HG02610 (cell line): ENCODE results near the gene NNT.
"Not testable (repeated sequence)": the region's sequence is repeated elsewhere in the genome, so short reads cannot be mapped to it uniquely, and the experiment has no call there.

Source experiments
- ATAC-seq: cut with Tn5 transposase; IDR thresholded peaks from one replicate; pipeline ENCODE4 v1.9.1; 2021; ENCODE audit warnings: mild to moderate bottlenecking, moderate library complexity; ENCODE audit not compliant: unreplicated experiment

NNT gene

DNA sequence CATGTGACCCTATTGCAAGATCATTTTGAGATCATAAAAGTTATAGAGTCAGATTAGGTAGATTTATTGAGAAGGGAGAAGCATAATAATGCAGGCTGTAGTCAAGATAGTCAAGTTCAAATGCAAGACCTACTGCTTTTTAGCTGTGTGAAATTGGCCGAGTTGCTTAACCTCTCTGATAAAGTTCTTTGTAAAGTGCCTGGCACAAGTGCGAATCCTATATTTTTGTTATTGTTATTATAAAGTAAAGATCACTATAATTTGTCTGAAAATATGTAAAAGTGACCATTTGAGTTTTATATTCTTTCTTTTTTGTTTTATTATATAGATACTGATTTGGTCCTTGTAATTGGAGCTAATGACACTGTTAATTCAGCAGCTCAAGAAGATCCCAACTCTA is 99.3 kb downstream of the NNT start:
- ATAC-seq, result no peak

DNA sequence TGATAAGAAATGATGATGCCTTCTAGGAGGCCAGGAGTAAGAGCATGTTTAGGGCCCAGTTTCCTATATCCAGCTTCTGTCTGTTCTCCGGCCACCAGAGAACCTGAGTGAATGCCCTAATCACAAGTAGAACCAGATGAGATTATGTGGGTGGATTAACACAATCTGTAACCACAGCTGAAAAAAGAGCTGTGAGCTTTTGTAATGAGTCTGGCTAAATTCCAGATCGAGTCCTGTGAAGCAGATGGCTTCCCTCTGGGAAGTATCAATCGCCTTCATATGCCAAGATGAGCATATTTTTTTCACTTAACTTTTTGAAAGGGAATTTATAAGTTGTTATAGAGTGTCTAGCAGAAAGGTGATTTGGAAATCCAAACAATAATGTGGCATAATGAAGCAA is 99.8 kb downstream of the NNT start:
- ATAC-seq, result no peak

DNA sequence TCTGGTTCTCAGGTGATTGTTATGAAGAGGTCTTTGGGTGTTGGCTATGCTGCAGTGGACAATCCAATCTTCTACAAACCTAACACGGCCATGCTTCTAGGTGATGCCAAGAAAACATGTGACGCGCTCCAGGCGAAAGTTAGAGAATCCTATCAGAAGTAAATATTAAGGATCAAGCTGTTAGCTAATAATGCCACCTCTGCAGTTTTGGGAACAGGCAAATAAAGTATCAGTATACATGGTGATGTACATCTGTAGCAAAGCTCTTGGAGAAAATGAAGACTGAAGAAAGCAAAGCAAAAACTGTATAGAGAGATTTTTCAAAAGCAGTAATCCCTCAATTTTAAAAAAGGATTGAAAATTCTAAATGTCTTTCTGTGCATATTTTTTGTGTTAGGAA is 101.3 kb downstream of the NNT start:
- ATAC-seq, result no peak

DNA sequence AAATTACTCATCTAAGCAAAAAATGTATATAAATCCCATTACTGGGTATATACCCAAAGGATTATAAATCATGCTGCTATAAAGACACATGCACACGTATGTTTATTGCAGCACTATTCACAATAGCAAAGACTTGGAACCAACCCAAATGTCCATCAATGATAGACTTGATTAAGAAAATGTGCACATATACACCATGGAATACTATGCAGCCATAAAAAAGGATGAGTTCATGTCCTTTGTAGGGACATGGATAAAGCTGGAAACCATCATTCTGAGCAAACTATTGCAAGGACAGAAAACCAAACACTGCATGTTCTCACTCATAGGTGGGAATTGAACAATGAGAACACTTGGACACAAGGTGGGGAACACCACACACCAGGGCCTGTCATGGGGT is 103.6 kb downstream of the NNT start:
- ATAC-seq, result not testable (repeated sequence)

DNA sequence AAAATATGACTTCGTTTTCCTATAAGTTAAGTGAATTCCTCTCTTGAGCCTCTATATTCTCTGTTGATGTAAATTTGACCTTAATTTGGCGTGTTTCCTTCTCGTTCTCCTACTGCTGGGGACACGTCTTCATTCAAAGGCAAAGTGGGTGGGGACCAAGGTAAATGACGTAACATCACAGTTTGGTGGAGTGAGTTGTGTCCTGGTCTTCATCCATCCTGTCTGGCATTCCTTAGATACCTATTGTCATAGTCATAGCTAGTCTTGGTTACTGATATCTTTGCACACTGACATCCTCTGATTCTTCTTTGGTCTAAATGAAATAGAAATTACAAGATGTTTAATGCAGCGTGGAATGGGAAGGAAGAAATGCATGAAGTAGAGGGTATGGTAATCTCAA is 108.5 kb downstream of the NNT start:
- no peak for ATAC-seq

DNA sequence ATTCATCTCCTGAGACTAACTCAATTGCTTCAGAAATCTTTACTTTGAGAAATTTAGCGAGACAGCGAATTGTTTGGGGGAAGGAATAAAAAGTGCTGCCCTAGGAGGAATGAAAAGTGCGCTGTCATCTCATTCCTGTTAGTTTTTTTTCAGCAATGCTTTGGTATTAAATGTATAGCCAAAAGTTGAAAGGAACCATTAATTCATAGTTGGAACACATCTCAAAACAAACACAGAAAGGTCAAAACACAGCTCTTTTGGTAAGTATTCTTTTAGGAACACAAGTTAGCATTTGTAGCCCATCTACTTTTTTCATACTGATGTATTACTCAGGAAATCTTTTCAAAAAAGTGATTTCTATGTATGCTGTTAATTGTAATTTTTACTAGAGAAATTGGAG is 109.1 kb downstream of the NNT start:
- ATAC-seq, result no peak

DNA sequence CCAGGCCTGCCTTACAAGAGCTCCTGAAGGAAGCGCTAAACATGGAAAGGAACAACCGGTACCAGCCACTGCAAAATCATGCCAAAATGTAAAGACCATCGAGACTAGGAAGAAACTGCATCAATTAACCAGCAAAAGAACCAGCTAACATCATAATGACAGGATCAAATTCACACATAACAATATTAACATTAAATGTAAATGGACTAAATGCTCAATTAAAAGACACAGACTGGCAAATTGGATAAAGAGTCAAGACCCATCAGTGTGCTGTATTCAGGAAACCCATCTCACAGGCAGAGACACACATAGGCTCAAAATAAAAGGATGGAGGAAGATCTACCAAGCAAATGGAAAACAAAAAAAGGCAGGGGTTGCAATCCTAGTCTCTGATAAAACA is 116.8 kb downstream of the NNT start:
- ATAC-seq, result not testable (repeated sequence)

DNA sequence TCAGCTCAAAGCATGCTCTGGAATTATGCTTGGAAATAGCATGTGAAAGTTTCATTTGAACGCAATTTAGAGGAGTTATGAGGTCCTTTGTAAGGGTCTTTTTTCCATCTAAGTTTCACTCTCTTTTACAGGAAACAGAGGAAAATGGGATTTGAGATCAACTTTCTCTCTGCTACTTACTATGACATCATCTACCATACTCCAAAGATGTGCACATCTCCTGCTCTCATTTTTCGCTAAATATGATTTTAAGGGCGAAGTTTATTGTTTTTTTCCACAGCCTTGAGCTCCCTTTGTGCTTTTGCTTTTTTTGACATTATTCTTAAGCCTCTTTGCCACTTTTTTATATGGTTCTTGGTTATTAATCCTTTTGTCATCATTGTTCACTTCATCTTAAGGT is 125.6 kb downstream of the NNT start:
- ATAC-seq, result no peak

DNA sequence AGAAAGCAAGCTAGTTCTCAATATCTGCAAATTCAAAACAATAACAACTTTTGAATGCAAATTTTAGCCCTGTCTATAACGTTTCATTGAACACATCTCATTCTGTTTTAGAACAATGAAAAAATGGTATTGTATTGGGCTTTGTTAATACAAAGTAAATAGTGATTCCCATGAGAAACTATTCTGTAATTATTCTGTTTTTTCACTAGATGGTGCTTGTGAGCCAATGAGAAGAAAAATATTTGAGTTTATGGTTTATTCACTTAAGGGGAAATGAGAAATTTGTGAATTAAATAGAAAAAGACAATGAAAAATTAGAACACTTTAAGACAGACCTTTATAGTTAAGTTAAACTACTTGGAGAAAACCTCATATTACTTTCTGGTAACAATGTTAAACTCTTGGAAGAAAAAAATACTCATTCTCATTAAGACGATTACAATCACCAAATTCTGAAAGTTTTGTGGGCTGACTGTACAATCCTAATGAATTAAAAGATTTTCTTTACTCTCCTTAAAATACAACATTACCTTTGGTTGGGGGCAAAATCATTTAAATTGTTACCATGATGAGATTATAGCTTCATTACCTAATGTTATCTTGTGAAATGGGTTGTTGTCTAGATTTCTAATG is 127.0 kb downstream of the NNT start:
- ATAC-seq, result no peak

DNA sequence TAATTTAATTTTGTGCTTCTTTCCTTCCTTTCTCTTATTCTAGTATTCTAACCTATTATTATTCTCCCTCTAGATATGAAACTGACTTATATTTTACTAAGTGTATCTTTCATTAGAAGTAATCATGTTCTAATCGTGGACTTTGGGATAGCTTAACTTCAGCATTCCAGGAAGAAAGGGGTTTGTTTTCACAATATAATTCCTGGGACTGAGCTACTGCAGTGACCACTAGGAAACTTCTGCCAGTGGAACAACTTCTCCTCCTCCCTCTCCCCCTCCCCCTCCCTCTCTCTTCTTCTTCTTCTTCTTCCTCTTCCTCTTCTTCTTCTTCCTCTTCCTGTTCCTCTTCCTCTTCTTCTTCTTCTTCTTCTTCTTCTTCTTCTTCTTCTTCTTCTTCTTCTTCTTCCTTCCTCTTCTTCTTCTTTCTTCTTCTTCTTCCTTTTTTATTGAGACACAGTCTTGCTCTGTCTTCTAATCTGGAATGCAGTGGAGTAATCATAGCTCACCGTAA is 127.9 kb downstream of the NNT start:
- ATAC-seq, result no peak

DNA sequence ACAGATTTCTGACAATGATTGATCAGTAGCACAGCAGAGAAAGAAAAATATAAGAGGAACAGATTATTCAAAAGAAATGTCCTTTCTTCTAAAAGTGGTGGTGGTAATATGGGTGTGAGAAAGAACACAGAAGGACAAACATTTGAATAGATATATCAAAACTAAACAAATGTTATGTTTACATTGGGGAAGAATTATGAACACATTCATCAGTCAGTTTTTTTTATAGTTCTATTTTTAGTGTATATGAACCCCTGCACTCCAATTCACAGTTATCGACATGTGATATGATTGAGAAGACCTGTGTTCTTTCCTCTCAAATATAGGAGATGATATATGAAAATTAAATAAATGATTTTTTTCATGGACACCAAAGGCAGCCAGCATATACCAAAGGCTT is 128.6 kb downstream of the NNT start:
- ATAC-seq, result no peak

DNA sequence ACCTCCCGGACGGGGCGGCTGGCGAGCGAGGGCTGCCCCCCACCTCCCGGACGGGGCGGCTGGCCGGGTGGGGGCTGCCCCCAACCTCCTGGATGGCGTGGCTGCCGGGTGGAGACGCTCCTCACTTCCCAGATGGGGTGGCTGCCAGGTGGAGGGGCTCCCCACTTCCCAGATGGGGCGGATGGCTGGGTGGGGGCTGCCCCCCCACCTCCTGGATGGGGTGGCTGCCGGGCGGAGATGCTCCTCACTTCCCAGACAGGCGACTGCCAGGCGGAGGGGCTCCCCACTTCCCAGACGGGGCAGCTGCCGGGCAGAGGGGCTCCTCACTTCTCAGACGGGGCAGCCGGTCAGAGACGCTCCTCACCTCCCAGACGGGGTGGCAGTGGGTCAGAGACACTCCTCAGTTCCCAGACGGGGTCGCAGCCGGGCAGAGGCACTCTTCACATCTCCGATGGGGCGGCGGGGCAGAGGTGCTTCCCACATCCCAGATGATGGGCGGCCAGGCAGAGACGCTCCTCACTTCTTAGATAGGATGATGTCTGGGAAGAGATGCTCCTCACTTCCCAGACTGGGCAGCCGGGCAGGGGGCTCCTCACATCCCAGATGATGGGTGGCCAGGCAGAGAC is 143.1 kb downstream of the NNT start:
- ATAC-seq, result not testable (repeated sequence)

DNA sequence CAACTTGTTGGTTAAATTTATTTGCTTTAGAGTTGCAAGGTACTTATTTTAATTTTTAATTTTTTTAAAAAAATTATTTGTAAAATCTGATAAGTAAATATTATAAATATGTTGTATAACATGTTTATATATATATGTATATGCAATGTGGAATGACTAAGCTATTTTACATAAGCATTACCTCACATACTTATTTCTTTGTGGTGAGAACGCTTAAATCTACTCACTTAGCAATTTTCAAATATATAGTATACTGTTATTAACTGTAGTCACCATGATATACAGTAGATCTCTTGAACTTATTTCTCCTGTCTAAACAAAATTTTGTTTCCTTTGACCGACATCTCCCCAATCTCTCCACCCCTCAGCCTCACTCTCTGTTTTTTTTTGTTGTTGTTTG is 147.8 kb downstream of the NNT start:
- no peak for ATAC-seq

DNA sequence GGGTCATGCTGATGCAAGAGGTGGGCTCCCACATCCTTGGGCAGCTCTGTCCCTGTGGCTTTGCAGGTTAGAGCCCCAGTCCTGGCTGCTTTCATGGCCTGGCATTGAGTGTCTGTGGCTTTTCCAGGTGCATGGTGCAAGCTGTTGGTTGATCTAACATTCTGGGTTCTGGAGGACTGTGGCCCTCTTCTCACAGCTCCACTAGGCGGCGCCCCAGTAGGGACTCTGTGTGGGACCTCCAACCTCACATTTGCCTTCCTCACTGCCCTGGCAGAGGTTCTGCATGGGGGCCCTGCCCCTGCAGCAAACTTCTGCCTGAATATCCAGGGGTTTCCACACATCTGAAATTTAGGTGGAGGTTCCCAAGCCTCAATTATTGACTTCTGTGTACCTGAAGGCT is 150.1 kb downstream of the NNT start:
- ATAC-seq, result no peak
